Measurements from ENCODE around the gene TBX20. TPM values are rescaled to one million over a fixed set of nuclear protein-coding genes. Genes with fewer than 3 reads are reported as not detected.

The TBX20 gene
- total RNA-seq (ENCODE audit: low replicate concordance), result 1.9 and 13.5 TPM in 2 replicates

GRCh38 chr7:35253710-35254495 is at the start of gene TBX20:
TSS of gene TBX20 (minus strand) at chr7:35254100. CDS start at chr7:35253620, 480 bp downstream.

Other genes starting within 250 kb of the TBX20 start
- 18.0 and 31.0 TPM in 2 replicates for gene DPY19L1, start 216.6 kb downstream of the TBX20 start, total RNA-seq (ENCODE audit: low replicate concordance)

Measured in smooth muscle cell of the coronary artery (primary cell).